Measurements from ENCODE around the gene PLP2.

Gene PLP2

DNA sequence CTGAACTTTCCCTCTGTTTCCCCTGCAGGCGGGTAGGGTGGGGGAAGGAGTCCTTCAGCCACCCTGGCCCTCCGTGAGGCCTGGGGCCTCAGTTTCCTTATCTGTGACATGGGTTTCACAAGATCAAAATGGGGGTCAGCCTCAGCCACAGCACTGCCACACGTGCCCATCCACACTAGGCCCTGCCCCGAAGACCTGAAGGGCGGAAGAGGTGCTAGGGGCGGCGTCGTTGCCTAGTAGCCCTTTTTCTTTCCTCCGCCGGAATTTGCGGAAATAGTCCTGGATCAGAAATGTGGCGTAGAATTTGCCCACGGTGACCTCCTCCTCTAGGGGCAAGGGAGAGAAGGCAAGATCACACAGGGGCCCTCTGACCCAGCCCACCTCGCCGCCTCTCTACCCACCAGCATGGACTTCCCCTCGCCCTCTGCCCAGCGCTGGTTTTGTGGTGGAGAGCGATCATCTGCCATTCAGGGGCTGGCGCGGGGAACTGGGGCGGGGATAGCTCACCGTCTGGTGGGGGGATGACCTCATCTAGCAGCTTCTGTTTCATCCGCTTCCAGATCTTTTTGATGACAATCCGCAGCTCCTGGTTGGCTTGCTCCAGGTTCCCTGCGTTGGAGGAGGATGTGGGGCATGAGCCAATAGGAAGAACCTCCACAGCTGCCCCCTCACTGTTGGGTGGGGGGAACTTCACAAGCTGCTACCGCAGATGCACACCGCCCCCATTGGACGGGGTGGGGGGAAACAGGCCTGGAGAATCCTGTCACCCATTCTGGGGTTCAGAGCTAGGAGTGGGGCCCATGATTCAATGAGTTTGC lies 37.9 kb downstream of the PLP2 start:
- no peak for DNase-seq

- no peak for DNase-seq
Measured at GRCh38 chrX:49210406-49210805, 38.7 kb downstream of the PLP2 start.

DNA sequence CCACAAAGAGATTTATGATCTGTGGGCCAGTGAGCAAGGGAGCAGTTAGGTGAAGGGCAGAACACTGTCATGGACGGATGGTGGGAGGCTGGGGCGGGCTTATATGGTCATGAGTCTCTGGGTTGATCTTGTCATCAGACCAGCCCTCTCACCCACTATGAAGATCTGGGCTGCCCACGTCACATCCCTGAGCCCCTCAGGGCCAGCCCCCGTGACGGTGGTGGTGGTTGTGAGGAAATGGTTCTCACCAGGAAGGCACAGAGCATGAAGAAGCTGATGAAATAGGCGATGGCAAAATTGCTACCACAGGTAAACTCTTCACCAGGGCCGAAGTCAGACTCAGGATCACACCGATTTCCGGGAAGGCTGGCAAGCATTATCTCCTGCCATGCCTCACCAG lies 39.4 kb downstream of the PLP2 start:
- DNase-seq, result no peak

- DNase-seq, result no peak
Measured at GRCh38 chrX:49212209-49212608, 40.5 kb downstream of the PLP2 start.

DNA sequence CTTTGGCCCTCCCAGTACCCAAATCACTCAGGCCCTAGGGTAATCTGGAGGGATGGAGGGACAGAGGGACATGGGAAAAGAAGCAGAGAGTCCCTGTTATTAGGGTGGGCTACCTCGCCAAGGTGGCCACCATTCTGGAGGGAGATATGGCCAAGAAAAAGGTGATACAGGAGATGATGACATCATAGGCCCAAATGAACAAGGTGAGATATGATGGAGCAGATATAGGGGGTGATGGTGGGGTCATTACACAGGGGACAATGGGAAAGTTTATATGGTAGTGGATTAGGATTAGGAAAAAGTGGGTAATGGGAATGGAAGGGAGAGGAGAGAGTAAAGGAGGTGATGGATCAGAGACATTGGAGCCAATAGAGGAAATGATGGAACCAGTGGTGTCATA lies 41.2 kb downstream of the PLP2 start:
- no peak for DNase-seq

- no peak for DNase-seq
Measured at GRCh38 chrX:49214416-49214815, 42.7 kb downstream of the PLP2 start.

DNA sequence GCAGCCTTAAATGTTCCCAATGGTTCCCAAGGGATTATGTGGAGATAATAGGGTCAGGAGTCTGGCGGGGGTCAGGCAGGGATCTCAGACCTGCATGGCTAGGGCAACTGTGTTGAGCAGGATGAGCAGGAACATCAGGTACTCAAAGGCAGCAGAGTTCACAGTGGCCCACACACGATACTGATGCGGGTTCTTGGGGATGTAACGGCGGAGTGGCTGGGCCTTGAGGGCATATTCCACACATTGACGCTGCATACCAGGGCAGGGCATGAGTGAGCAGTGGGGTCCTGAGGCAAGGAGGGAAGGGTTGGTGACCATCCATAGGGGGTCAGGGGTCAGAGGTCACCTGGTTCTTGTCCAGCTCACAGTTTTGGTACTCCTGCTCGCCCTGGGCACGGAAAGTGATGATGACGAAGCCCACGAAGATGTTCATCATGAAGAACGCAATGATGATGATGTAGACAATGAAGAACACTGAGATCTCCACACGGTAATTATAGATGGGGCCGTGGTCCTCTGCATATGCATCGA lies 43.4 kb downstream of the PLP2 start:
- no peak for DNase-seq

GRCh38 chrX:49220100-49220499 lies 48.4 kb downstream of the PLP2 start:
- DNase-seq, result no peak

DNA sequence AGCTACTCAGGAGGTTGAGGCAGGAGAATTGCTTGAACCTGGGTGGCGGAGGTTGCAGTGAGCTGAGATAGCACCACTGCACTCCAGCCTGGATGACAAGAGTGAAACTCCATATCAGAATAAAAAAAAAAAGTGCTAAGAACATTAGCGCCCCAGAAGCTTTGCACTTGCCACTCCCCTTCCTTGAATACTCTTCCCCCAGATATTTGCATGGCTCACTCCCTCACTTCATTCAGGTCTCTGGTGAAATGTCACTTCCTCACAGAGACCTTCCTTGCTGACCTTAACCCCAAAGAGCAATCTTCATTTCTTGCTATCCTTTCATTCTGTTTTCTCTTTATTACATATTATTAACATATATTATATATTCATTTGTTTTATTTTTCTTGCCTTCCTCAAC lies 50.2 kb downstream of the PLP2 start:
- no peak for DNase-seq
